Measurements from ENCODE around the gene ST13.
"Not testable (repeated sequence)": the region's sequence is repeated elsewhere in the genome, so short reads cannot be mapped to it uniquely, and the experiment has no call there.

ST13 gene

DNA sequence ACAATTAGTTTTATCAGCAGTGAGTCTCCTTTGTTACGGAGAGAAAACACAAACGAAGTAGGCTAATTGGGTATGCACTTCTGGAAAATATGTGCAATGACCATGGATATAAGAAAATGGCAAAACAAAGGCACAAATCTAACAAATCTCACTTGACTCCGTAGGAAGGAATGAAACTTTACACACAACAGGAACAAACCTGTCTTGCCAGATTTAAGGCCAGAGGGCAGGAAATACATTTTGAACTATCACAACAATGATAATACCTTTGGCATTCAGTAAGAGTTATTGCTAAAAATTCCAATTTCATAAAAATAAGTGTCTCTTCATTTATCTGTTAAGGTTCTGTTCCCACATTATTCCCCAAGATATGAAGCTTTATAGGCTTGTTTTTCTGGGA lies 73.9 kb downstream of the ST13 start:
- no peak for DNase-seq (ENCODE audit: low read depth in 2 of 2)

DNA sequence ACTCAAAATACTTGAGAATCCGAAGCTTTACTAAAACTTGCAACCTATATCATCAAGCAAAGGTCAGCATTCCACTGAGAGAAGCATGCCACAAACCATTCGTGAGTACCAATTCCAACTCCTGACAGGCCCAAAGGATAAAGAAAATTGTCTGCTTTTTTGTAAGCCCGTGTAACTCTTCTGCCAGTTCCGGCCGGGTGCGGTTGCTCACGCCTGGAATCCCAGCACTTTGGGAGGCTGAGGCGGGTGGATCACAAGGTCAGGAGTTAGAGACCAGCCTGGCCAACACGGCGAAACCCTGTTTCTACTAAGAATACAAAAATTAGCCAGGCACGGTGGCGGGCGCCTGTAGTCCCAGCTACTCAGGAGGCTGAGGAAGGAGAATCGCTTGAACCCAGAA lies 74.7 kb downstream of the ST13 start:
- not testable (repeated sequence) for DNase-seq (ENCODE audit: low read depth in 2 of 2)

Measured in activated CD4-positive, alpha-beta T cell treated with anti-CD3 and anti-CD28 coated beads for 24 hours (primary cell).